ENCODE data around the gene METRNL. TPM values are rescaled to one million over a fixed set of nuclear protein-coding genes. Genes with fewer than 3 reads are reported as not detected.
"Not testable (repeated sequence)": the region's sequence is repeated elsewhere in the genome, so short reads cannot be mapped to it uniquely, and the experiment has no call there.

METRNL gene
- total RNA-seq, 2 donors from 2014 or later = 141 to 180 TPM

DNA sequence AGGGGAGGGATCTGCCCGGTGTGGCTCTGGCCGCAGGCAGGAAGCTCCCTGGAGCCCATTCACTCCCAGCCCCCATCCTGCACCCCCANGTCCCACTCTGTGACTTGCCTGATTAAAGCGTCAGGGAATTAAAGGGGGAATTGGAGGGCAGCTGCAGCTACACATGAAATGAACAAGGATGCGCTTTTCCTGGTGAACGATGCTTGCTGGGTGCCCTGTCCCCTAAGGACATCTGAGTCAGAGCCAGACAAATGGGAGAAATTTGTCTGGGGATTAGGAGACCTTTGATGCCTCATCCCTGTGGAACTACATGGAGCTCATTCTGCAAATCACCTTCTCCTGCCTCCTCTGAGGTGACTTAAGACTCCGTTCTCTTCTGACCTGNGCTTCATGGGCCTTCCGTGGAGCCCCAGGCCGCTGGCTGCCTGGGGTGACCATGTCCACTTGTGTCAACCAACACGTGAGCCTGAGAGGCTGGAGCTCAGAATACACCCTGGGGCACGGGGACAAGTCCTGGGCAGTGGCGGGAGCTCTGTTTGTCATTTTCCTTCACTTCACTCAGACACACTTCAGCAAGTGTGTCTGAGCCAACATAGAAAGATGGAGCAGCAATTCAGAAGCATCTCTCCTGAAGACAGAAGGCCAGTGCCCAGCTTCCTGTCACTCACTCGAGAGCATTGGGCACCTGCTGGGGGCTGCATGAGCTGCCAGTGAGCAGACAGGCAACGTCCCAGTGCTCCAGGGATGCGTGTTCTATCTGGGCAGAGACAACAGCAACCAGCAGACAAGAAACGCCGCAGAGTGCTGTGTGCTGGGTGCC is 54.1 kb downstream of the METRNL start:
- DNase-seq (ENCODE audit: low spot score) = no peak

GRCh38 chr17:83134456-83134855 is 55.0 kb downstream of the METRNL start:
- not testable (repeated sequence) for DNase-seq (ENCODE audit: low spot score); H3K27ac ChIP-seq; ATAC-seq (ENCODE audit: insufficient number of reproducible peaks, low FRiP score, low read depth); H3K4me1 ChIP-seq (ENCODE audit: control insufficient read depth in 1 of 2, low read depth in 2 of 2); H3K36me3 ChIP-seq; H3K9me3 ChIP-seq; H3K4me3 ChIP-seq; H3K27me3 ChIP-seq (replicated peaks; ENCODE audit: insufficient read depth)

More for the DNA sequence above, 54.1 kb downstream of the METRNL start:
- H3K4me3 ChIP-seq = no peak overlapping the region
- H3K27ac ChIP-seq = no peak overlapping the region
- no peaks in the 10 kb centered on the region for H3K9me3 ChIP-seq
- H3K36me3 ChIP-seq = no peaks in the 10 kb centered on the region
- TF ChIP-seq CTCF (IDR thresholded peaks at IDR 0.05) = no peak
- H3K4me1 ChIP-seq (ENCODE audit: control insufficient read depth in 1 of 2, low read depth in 2 of 2) = no peaks in the 10 kb centered on the region
- H3K27me3 ChIP-seq (replicated peaks; ENCODE audit: insufficient read depth) = no peaks in the 10 kb centered on the region
- ATAC-seq (ENCODE audit: insufficient number of reproducible peaks, low FRiP score, low read depth) = no peak

- H3K27ac ChIP-seq = no peak overlapping the region
- no peak overlapping the region for H3K4me3 ChIP-seq
- no peak for TF ChIP-seq CTCF (IDR thresholded peaks at IDR 0.05)
- ATAC-seq (ENCODE audit: insufficient number of reproducible peaks, low FRiP score, low read depth) (no peak), DNase-seq (ENCODE audit: low spot score) (no peak)
- H3K36me3 ChIP-seq = no peaks in the 10 kb centered on the region
- no peaks in the 10 kb centered on the region for H3K27me3 ChIP-seq (replicated peaks; ENCODE audit: insufficient read depth)
- no peaks in the 10 kb centered on the region for H3K9me3 ChIP-seq
- no peaks in the 10 kb centered on the region for H3K4me1 ChIP-seq (ENCODE audit: control insufficient read depth in 1 of 2, low read depth in 2 of 2)
Observed at GRCh38 chr17:83135692-83136091, 56.3 kb downstream of the METRNL start.

- no peaks in the 10 kb centered on the region for H3K4me1 ChIP-seq (ENCODE audit: control insufficient read depth in 1 of 2, low read depth in 2 of 2)
- DNase-seq (ENCODE audit: low spot score) = no peak
- H3K27me3 ChIP-seq (replicated peaks; ENCODE audit: insufficient read depth) = no peaks in the 10 kb centered on the region
- no peak for ATAC-seq (ENCODE audit: insufficient number of reproducible peaks, low FRiP score, low read depth)
- no peak overlapping the region for H3K4me3 ChIP-seq
- no peaks in the 10 kb centered on the region for H3K9me3 ChIP-seq
- H3K27ac ChIP-seq = no peak overlapping the region
- no peak for TF ChIP-seq CTCF (IDR thresholded peaks at IDR 0.05)
- H3K36me3 ChIP-seq = no peaks in the 10 kb centered on the region
Observed at GRCh38 chr17:83136156-83136555, 56.7 kb downstream of the METRNL start.

- no peak for DNase-seq (ENCODE audit: low spot score)
- Histone ChIP-seq H3K4me1 (ENCODE audit: control insufficient read depth in 1 of 2, low read depth in 2 of 2) (no peaks in the 10 kb centered on the region), H3K27me3 (replicated peaks; ENCODE audit: insufficient read depth) (no peaks in the 10 kb centered on the region), H3K27ac (no peak overlapping the region), H3K36me3 (no peaks in the 10 kb centered on the region), H3K4me3 (no peak overlapping the region), H3K9me3 (no peaks in the 10 kb centered on the region)
- ATAC-seq (ENCODE audit: insufficient number of reproducible peaks, low FRiP score, low read depth) = no peak
- no peak for TF ChIP-seq CTCF (IDR thresholded peaks at IDR 0.05)
Observed at GRCh38 chr17:83136931-83137330, 57.5 kb downstream of the METRNL start.

GRCh38 chr17:83137523-83137922 is 58.1 kb downstream of the METRNL start:
- H3K36me3 ChIP-seq = no peaks in the 10 kb centered on the region
- H3K4me3 ChIP-seq = no peak overlapping the region
- TF ChIP-seq CTCF (IDR thresholded peaks at IDR 0.05) = no peak
- DNase-seq (ENCODE audit: low spot score) = no peak
- no peaks in the 10 kb centered on the region for H3K27me3 ChIP-seq (replicated peaks; ENCODE audit: insufficient read depth)
- no peak for ATAC-seq (ENCODE audit: insufficient number of reproducible peaks, low FRiP score, low read depth)
- H3K4me1 ChIP-seq (ENCODE audit: control insufficient read depth in 1 of 2, low read depth in 2 of 2) = no peaks in the 10 kb centered on the region
- no peaks in the 10 kb centered on the region for H3K9me3 ChIP-seq
- no peak overlapping the region for H3K27ac ChIP-seq

Measured in thoracic aorta (tissue), 2 donors.